HepG2 (cell line): ENCODE data around the gene KRTAP5-4. TPM values are rescaled to one million over a fixed set of nuclear protein-coding genes. Genes with fewer than 3 reads are reported as not detected.

ENCODE experiments used
- ATAC-seq: fragments of 200-7000 bp; cut with Tn5 transposase; 3 replicates; pipeline ENCODE4 v1.9.1; 2020; ENCODE audit warnings: mild to moderate bottlenecking, moderate library complexity
- BruUV-seq: library from RNA; stranded (reverse); fragments of 400-500 nt; replicated peaks from 2 replicates; lab custom pipeline; 2021; lab: Mats Ljungman, UMichigan
- CTCF ChIA-PET: fragments of 300-600 bp; formaldehyde crosslinking; extraction: SDS; loops from one replicate; lab custom pipeline; 2021; ENCODE audit warnings: low total read pairs, inconsistent platforms, low intra/inter-chr PET ratio; lab: Yijun Ruan, JAX
- POLR2A ChIA-PET: fragments of 350-600 bp; sonication (Branson Sonifier 250); formaldehyde crosslinking; loops from one replicate; lab custom pipeline; 2020; ENCODE audit warnings: antibody characterized with exemption, inconsistent platforms; lab: Yijun Ruan, JAX
- DNase-seq: peaks from one replicate; pipeline ENCODE4 v3.0.0-alpha.2; 2015; ENCODE audit warnings: low spot score
- FAIRE-seq: peaks from 3 replicates; lab custom pipeline; 2011; peaks lifted over from hg19 to GRCh38; lab: Jason Lieb, UNC
- H2AFZ ChIP-seq: one replicate; pipeline ENCODE4 v1.6.1; 2011; ENCODE audit warnings: low read length, inconsistent platforms
- H3K27ac ChIP-seq: fragments of 300-600 bp; 3 replicates; pipeline ENCODE4 v1.8.0; 2011; ENCODE audit warnings: mixed run types, mild to moderate bottlenecking, mixed read lengths, low read length, inconsistent platforms; ENCODE audit not compliant: insufficient read depth; ENCODE audit errors: extremely low read length
- H3K27me3 ChIP-seq, 2 experiments: fragments of 200-600 bp in 1 of 2; 2 replicates in 1 of 2; 3 replicates in 1 of 2; pipeline versions ENCODE4 v1.6.0 to v1.8.0; 2011; ENCODE audit warnings: low read length in 2 of 2, mild to moderate bottlenecking in 2 of 2, moderate library complexity in 2 of 2, inconsistent platforms in 1 of 2; ENCODE audit not compliant: insufficient read depth in 2 of 2, control insufficient read depth in 1 of 2
- H3K36me3 ChIP-seq, 2 experiments: fragments of 200-600 bp in 1 of 2; replicated peaks in 1 of 2; 2 replicates in 1 of 2; 3 replicates in 1 of 2; pipeline versions ENCODE4 v1.5.1 to v1.8.0; 2011; ENCODE audit warnings: low read length in 2 of 2, inconsistent platforms in 1 of 2; ENCODE audit not compliant: insufficient read depth in 2 of 2, control insufficient read depth in 1 of 2
- H3K4me1 ChIP-seq: 2 replicates; pipeline ENCODE4 v1.5.1; 2012; ENCODE audit warnings: low read length, inconsistent platforms; ENCODE audit not compliant: insufficient read depth
- H3K4me2 ChIP-seq: 2 replicates; pipeline ENCODE4 v1.6.0; 2011; ENCODE audit warnings: low read depth, low read length, inconsistent platforms
- H3K4me3 ChIP-seq, 3 experiments: fragments of 200-600 bp in 1 of 3; sonication (generic), shearing (Covaris generic) in 1 of 3; replicated peaks in 1 of 3; 2 replicates each; pipeline ENCODE4 v1.5.1; 2011 to 2016; ENCODE audit warnings: low read length in 3 of 3, inconsistent platforms in 2 of 3, low read depth in 2 of 3, mild to moderate bottlenecking in 2 of 3, control low read depth in 1 of 3, mixed read lengths in 1 of 3; ENCODE audit not compliant: insufficient read depth in 1 of 3
- H3K79me2 ChIP-seq: one replicate; pipeline ENCODE4 v1.6.1; 2011; ENCODE audit warnings: low read length, inconsistent platforms; ENCODE audit not compliant: insufficient read depth
- H3K9ac ChIP-seq: 2 replicates; pipeline ENCODE4 v1.6.0; 2011; ENCODE audit warnings: mild to moderate bottlenecking, low read depth, low read length, inconsistent platforms; ENCODE audit not compliant: insufficient read depth
- H3K9me3 ChIP-seq: 2 replicates; pipeline ENCODE4 v1.5.1; 2012; ENCODE audit warnings: mild to moderate bottlenecking, low read length
- H4K20me1 ChIP-seq: 2 replicates; pipeline ENCODE4 v1.6.0; 2011; ENCODE audit warnings: inconsistent platforms, mild to moderate bottlenecking, low read length, moderate library complexity; ENCODE audit not compliant: insufficient read depth
- ESRRA ChIP-seq: sonication (generic); formaldehyde crosslinking; IDR thresholded peaks from 2 replicates; pipeline ENCODE4 v1.5.1; 2020; ENCODE audit warnings: mild to moderate bottlenecking, low read depth, missing genetic modification reagents
- FOXJ3 ChIP-seq: sonication (generic); formaldehyde crosslinking; IDR thresholded peaks from 2 replicates; pipeline ENCODE4 v1.4.0; 2020; ENCODE audit warnings: missing genetic modification reagents, mild to moderate bottlenecking, borderline replicate concordance
- HMG20B ChIP-seq: conservative IDR thresholded peaks from 2 replicates; pipeline ENCODE4 v1.6.1; 2016; ENCODE audit warnings: missing genetic modification reagents, missing compliant biosample characterization
- NFYC ChIP-seq: IDR thresholded peaks from 2 replicates; pipeline ENCODE4 v1.6.1; 2016; ENCODE audit warnings: missing genetic modification reagents, missing compliant biosample characterization
- REL ChIP-seq: sonication (generic); formaldehyde crosslinking; conservative IDR thresholded peaks from 2 replicates; pipeline ENCODE4 v1.8.0; 2022; ENCODE audit warnings: mild to moderate bottlenecking, missing genetic modification reagents, moderate library complexity
- SP4 ChIP-seq: sonication (generic); formaldehyde crosslinking; IDR thresholded peaks from 2 replicates; pipeline ENCODE4 v1.8.1; 2023; ENCODE audit warnings: mild to moderate bottlenecking, missing genetic modification reagents
- TBP ChIP-seq: sonication (generic); formaldehyde crosslinking; IDR thresholded peaks from 2 replicates; pipeline ENCODE4 v1.5.0; 2020; ENCODE audit warnings: missing genetic modification reagents
- TBX2 ChIP-seq: sonication (generic); formaldehyde crosslinking; IDR thresholded peaks from 2 replicates; pipeline ENCODE4 v1.5.0; 2020; ENCODE audit warnings: missing genetic modification reagents, mild to moderate bottlenecking, borderline replicate concordance
- TRIM24 ChIP-seq: sonication (generic); formaldehyde crosslinking; IDR thresholded peaks from 2 replicates; pipeline ENCODE4 v1.8.0; 2022; ENCODE audit warnings: mild to moderate bottlenecking, missing genetic modification reagents
- ZKSCAN1 ChIP-seq: fragments of 150-350 bp; IDR thresholded peaks from 2 replicates; pipeline ENCODE4 v1.6.1; 2014; ENCODE audit warnings: low read length
- ZNF501 ChIP-seq: sonication (generic); formaldehyde crosslinking; IDR thresholded peaks from 2 replicates; pipeline ENCODE4 v1.5.1; 2020; ENCODE audit warnings: mild to moderate bottlenecking, moderate library complexity, missing genetic modification reagents
- ZNF879 ChIP-seq: sonication (generic); formaldehyde crosslinking; IDR thresholded peaks from 2 replicates; pipeline ENCODE4 v1.8.1; 2023; ENCODE audit warnings: missing genetic modification reagents
- WGBS: methylation state at CpG from one replicate; pipeline ENCODE4 v1.1.6; 2017; ENCODE audit warnings: low lambda C conversion rate; 5-methylcytosine and 5-hydroxymethylcytosine counted together
- in situ Hi-C: cut with HindIII; loops from 2 replicates; pipeline ENCODE4 v1.10.0; 2017; ENCODE audit warnings: low pct_unique_long_range_greater_than_20kb; ENCODE audit not compliant: extremely low pct_ligation_motif_present
- intact Hi-C: fragments of 100-400 bp; cut with micrococcal nuclease; formaldehyde crosslinking; loops from one replicate; pipeline ENCODE4 v1.10.0; 2022; ENCODE audit not compliant: unreplicated experiment
- polyA plus RNA-seq, 8 experiments: library from polyadenylated mRNA; depleted of rRNA in 3 of 8; stranded (reverse) in 7 of 8; unstranded in 1 of 8; fragments of >200 nt; fragmentation: Illumina TruSeq in 4 of 8; extraction: Trizol in 4 of 8; gene quantifications; 2 replicates each; pipeline versions ENCODE4 v1.2.1 to v1.2.3, GENCODE V29; 2011 to 2016; ENCODE audit warnings: low read depth in 4 of 8, missing spikeins in 1 of 8, mixed read lengths in 1 of 8; ENCODE audit not compliant: insufficient read depth in 1 of 8
- total RNA-seq, 5 experiments: library from RNA; depleted of rRNA; stranded (reverse); fragments of >200 nt; fragmentation: Illumina TruSeq; extraction: Trizol; gene quantifications; 2 replicates each; pipeline ENCODE4 v1.2.3, GENCODE V29; 2016; ENCODE audit warnings: low read depth in 1 of 5
- TF ChIP-seq, protein P1 (sequence below): sonication (generic); formaldehyde crosslinking; IDR thresholded peaks from 2 replicates; pipeline ENCODE4 v1.5.0; 2020; ENCODE audit warnings: missing genetic modification reagents
- TF ChIP-seq, protein P2 (sequence below): sonication (generic); formaldehyde crosslinking; IDR thresholded peaks from 2 replicates; pipeline ENCODE4 v1.9.0; 2022; ENCODE audit warnings: missing genetic modification reagents, mild to moderate bottlenecking, borderline replicate concordance
- TF ChIP-seq, protein P3 (sequence below): sonication (generic); formaldehyde crosslinking; IDR thresholded peaks from 2 replicates; pipeline ENCODE4 v1.5.0; 2020; ENCODE audit warnings: missing genetic modification reagents, mild to moderate bottlenecking, borderline replicate concordance

KRTAP5-4 gene
- total and polyA plus RNA-seq, 2 of the 13 experiments (the other 11 are each of a cell fraction or from before 2014, with no cell fraction given) = not detected

DNA sequence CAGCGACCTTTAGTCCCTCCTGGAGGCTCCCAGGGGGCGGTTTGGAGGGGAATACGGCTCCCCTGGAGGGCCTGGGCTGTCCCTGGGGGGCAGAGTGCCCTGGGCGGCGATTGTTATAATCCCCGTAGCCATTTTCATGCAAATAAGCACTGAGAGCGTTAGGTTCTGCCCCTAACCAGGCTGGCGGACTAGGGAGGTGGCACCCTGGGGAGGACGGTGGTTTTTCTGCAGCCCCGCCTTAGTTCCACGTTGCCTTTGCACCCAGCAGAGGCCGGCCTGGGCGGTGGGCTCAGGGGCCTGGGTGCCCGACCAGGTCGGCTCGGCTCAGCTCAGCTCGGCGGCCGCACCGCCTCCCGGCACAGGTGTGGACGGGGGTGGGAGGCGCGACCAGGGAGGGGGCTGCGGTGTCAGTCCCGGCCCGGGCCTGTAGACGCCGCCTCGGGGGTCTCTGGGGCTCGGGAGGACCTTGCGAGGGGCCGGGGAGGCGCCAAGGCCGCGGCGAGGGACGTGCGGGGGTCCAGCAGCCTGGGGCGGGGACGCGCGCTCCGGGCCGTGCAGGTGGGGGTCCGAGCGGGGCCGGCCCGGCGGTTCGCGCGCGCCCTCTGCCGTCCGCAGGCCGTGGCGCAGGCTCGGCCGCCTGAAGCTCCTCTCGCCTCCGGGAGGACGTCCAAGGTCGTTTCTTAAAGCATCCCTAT, 47.6 kb downstream of the KRTAP5-4 start (continued):
- TF ChIP-seq, protein P1, sequence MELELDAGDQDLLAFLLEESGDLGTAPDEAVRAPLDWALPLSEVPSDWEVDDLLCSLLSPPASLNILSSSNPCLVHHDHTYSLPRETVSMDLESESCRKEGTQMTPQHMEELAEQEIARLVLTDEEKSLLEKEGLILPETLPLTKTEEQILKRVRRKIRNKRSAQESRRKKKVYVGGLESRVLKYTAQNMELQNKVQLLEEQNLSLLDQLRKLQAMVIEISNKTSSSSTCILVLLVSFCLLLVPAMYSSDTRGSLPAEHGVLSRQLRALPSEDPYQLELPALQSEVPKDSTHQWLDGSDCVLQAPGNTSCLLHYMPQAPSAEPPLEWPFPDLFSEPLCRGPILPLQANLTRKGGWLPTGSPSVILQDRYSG (CRISPR knock-in tag) = no peak
- TF ChIP-seq FOXJ3 (CRISPR knock-in tag) (no peak), SP4 (CRISPR knock-in tag) (0 out of 2 replicates have a peak, but pooled peaks have one; percentile 29), HMG20B (CRISPR knock-in tag) (no peak), ZNF501 (CRISPR knock-in tag) (peak; percentile 48; the same call in 1 of the 2 replicates)

DNA sequence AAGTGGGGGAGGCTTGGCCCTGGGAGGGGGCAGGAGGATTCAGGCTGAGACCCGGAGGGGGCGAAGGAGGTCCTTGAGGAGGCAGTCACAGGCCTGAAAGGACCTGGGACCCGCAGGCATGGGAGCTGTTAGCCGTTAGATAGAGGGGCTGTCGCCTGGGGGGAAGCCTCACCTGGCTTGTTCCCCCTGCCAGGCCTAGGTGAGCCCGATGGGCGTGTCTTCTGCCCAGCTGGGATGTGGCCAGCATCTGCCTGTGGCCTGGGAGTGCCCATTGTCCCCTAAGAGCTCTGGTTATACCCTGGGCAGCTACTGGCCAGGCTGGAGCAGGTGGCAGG, 48.1 kb downstream of the KRTAP5-4 start:
- CTCF ChIA-PET = interaction anchor here (0.9 to 2.3 kb wide), 2 partner anchors 28 to 33 kb away, joined by 3 to 17 read pairs; no protein-coding TSS in a partner anchor
- Histone ChIP-seq H3K27me3 (peaks cover 1 to 17% of the 10 kb centered on the region in 2 experiments; a peak in 3 of 5 replicates), H3K36me3 (no peaks in the 10 kb centered on the region), H2AFZ (no peak overlapping the region), H3K9me3 (peaks cover 8% of the 10 kb centered on the region), H3K4me1 (peaks cover 37% of the 10 kb centered on the region), H4K20me1 (peaks cover 18% of the 10 kb centered on the region; the same call in 1 of the 2 replicates), H3K4me2 (peak overlapping the region; percentile 93), H3K79me2 (no peaks in the 10 kb centered on the region), H3K27ac (no peak overlapping the region), H3K4me3 (peak overlapping the region; percentile 65 to 76 (median 72)), H3K9ac (peak overlapping the region; percentile 84; the same call in 1 of the 2 replicates)
- in situ Hi-C loops = no loop called here
- BruUV-seq = no TSS peak
- WGBS = 0% methylated on average over 3 of the region's 7 CpGs
- ATAC-seq (peak; percentile 68), DNase-seq (no peak), FAIRE-seq (no peak)
- POLR2A ChIA-PET = interaction anchor here (0.7 to 1.6 kb wide), 5 partner anchors 15 to 415 kb away, joined by 3 to 5 read pairs (median 3); no protein-coding TSS in a partner anchor
- intact Hi-C loops = loop anchor here (2.0 kb wide), 2 partner anchors 19 to 33 kb away; no protein-coding TSS in a partner anchor
- TF ChIP-seq ZKSCAN1 = no peak
- no peak for TF ChIP-seq REL (CRISPR knock-in tag)
- TF ChIP-seq, protein P2, sequence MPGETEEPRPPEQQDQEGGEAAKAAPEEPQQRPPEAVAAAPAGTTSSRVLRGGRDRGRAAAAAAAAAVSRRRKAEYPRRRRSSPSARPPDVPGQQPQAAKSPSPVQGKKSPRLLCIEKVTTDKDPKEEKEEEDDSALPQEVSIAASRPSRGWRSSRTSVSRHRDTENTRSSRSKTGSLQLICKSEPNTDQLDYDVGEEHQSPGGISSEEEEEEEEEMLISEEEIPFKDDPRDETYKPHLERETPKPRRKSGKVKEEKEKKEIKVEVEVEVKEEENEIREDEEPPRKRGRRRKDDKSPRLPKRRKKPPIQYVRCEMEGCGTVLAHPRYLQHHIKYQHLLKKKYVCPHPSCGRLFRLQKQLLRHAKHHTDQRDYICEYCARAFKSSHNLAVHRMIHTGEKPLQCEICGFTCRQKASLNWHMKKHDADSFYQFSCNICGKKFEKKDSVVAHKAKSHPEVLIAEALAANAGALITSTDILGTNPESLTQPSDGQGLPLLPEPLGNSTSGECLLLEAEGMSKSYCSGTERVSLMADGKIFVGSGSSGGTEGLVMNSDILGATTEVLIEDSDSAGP (CRISPR knock-in tag) = peak; percentile 49; the same call in 1 of the 2 replicates
- TF ChIP-seq TBP = no peak
- no peak for TF ChIP-seq NFYC
- no peak for TF ChIP-seq ZNF879 (CRISPR knock-in tag)
- no peak for TF ChIP-seq ESRRA (CRISPR knock-in tag)
- TF ChIP-seq TBX2 (CRISPR knock-in tag) = peak; percentile 10; the same call in 1 of the 2 replicates
- TF ChIP-seq, protein P3, sequence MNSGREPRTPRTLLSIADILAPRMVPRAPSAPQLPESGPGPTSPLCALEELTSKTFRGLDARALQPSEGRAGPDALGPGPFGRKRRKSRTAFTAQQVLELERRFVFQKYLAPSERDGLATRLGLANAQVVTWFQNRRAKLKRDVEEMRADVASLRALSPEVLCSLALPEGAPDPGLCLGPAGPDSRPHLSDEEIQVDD (CRISPR knock-in tag) = no peak
- TF ChIP-seq TRIM24 (CRISPR knock-in tag) = no peak
